Smooth muscle cell (in vitro differentiated cells): Measurements from ENCODE around the gene PPP1R26. TPM values are rescaled to one million over a fixed set of nuclear protein-coding genes. Genes with fewer than 3 reads are reported as not detected.
"Not testable (repeated sequence)": the region's sequence is repeated elsewhere in the genome, so short reads cannot be mapped to it uniquely, and the experiment has no call there.

Experiments used
- DNase-seq: peaks from one replicate; lab custom pipeline; 2025; ENCODE audit not compliant: unreplicated experiment; lab: John Stamatoyannopoulos, UW
- H2AFZ ChIP-seq: fragments of 200-600 bp; sonication (generic); 2 replicates; pipeline ENCODE4 v1.6.0; 2016; ENCODE audit warnings: antibody characterized with exemption, low read depth, mild to moderate bottlenecking
- H3F3A ChIP-seq: fragments of 200-600 bp; sonication (generic); 2 replicates; pipeline ENCODE4 v1.6.0; 2017; ENCODE audit warnings: antibody characterized with exemption, low read depth
- H3K27ac ChIP-seq: fragments of 200-600 bp; sonication (generic); 2 replicates; pipeline ENCODE4 v1.5.1; 2016; ENCODE audit warnings: low read depth, mild to moderate bottlenecking
- H3K27me3 ChIP-seq: fragments of 200-600 bp; sonication (generic); 2 replicates; pipeline ENCODE4 v1.6.1; 2016; ENCODE audit warnings: low read depth, mild to moderate bottlenecking
- H3K36me3 ChIP-seq: fragments of 200-600 bp; sonication (generic); 2 replicates; pipeline ENCODE4 v1.5.1; 2016; ENCODE audit warnings: low read depth
- H3K4me1 ChIP-seq: fragments of 200-600 bp; sonication (generic); 2 replicates; pipeline ENCODE4 v1.5.1; 2016; ENCODE audit warnings: low read depth
- H3K4me2 ChIP-seq: fragments of 200-600 bp; sonication (generic); 2 replicates; pipeline ENCODE4 v1.6.0; 2016; ENCODE audit warnings: mild to moderate bottlenecking
- H3K4me3 ChIP-seq: fragments of 200-600 bp; sonication (generic); 2 replicates; pipeline ENCODE4 v1.5.1; 2016; ENCODE audit warnings: mild to moderate bottlenecking
- H3K79me2 ChIP-seq: fragments of 200-600 bp; sonication (generic); 2 replicates; pipeline ENCODE4 v1.6.0; 2016; ENCODE audit warnings: low read depth, mild to moderate bottlenecking
- H3K9ac ChIP-seq: fragments of 200-600 bp; sonication (generic); 2 replicates; pipeline ENCODE4 v1.6.0; 2016; ENCODE audit warnings: low read depth
- H3K9me3 ChIP-seq: fragments of 200-600 bp; sonication (generic); replicated peaks from 2 replicates; pipeline ENCODE4 v1.5.1; 2016; ENCODE audit warnings: low read depth
- H4K20me1 ChIP-seq: fragments of 200-600 bp; sonication (generic); 2 replicates; pipeline ENCODE4 v1.6.0; 2016; ENCODE audit warnings: low read depth
- WGBS: methylation state at CpG from one replicate; pipeline ENCODE4 v1.1.7; 2016; ENCODE audit warnings: low lambda C conversion rate; 5-methylcytosine and 5-hydroxymethylcytosine counted together
- polyA plus RNA-seq: library from polyadenylated mRNA; unstranded; fragments of >200 nt; fragmentation: Nextera tagmentation; extraction: Ambion mirVana; gene quantifications from 2 replicates; pipeline ENCODE4 v1.2.1, GENCODE V29; 2016
- total RNA-seq: library from RNA; depleted of rRNA; stranded (reverse); fragments of >200 nt; gene quantifications from 2 replicates; pipeline ENCODE4 v1.2.3, GENCODE V29; 2014
- TF ChIP-seq, protein P1 (sequence below): fragments of 200-600 bp; sonication (generic); IDR thresholded peaks from 2 replicates; pipeline ENCODE4 v1.5.1; 2017; ENCODE audit warnings: borderline replicate concordance, mild to moderate bottlenecking, antibody characterized with exemption; ENCODE audit not compliant: insufficient read depth, poor library complexity, severe bottlenecking

PPP1R26 gene
- total and polyA plus RNA-seq, 2 experiments from 2014 or later, result 7.7 to 8.1 TPM

DNA sequence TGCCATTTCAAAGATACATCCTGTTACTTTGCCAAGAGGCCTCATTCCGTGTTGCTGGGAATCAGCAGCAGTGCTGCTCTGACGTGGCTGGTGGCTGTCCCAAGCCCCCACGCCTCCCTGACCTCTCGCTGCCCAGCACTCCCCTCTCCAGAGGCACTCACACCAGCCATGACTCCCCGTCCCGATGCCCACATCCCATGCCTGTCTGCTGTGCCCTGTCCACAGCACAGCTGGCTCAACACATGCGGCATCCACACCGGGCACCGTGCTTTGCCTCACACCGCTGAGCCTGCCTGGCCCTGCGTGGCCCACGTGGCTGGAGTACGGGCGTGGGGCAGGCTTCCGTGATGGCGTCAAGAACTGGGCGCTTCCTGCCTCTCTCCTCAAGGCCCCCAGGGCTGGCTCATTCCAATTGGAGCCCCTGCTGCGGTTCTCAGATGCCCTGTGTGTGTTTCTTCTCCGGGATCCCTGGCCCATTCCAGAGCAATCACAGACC lies 33.8 kb downstream of the PPP1R26 start:
- H3K9me3 ChIP-seq, result no peaks in the 10 kb centered on the region
- no peaks in the 10 kb centered on the region for H3K36me3 ChIP-seq
- no peaks in the 10 kb centered on the region for H3F3A ChIP-seq
- H3K4me1 ChIP-seq, result no peaks in the 10 kb centered on the region
- no peak overlapping the region for H3K4me3 ChIP-seq
- WGBS, result 94% methylated on average over 19 of the region's 19 CpGs
- no peaks in the 10 kb centered on the region for H3K79me2 ChIP-seq
- TF ChIP-seq, protein P1, sequence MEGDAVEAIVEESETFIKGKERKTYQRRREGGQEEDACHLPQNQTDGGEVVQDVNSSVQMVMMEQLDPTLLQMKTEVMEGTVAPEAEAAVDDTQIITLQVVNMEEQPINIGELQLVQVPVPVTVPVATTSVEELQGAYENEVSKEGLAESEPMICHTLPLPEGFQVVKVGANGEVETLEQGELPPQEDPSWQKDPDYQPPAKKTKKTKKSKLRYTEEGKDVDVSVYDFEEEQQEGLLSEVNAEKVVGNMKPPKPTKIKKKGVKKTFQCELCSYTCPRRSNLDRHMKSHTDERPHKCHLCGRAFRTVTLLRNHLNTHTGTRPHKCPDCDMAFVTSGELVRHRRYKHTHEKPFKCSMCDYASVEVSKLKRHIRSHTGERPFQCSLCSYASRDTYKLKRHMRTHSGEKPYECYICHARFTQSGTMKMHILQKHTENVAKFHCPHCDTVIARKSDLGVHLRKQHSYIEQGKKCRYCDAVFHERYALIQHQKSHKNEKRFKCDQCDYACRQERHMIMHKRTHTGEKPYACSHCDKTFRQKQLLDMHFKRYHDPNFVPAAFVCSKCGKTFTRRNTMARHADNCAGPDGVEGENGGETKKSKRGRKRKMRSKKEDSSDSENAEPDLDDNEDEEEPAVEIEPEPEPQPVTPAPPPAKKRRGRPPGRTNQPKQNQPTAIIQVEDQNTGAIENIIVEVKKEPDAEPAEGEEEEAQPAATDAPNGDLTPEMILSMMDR, result no peak
- no peak overlapping the region for H2AFZ ChIP-seq
- no peak for DNase-seq
- H3K9ac ChIP-seq, result no peak overlapping the region
- no peak overlapping the region for H3K27ac ChIP-seq
- no peak overlapping the region for H3K4me2 ChIP-seq
- no peaks in the 10 kb centered on the region for H4K20me1 ChIP-seq
- H3K27me3 ChIP-seq, result no peaks in the 10 kb centered on the region

DNA sequence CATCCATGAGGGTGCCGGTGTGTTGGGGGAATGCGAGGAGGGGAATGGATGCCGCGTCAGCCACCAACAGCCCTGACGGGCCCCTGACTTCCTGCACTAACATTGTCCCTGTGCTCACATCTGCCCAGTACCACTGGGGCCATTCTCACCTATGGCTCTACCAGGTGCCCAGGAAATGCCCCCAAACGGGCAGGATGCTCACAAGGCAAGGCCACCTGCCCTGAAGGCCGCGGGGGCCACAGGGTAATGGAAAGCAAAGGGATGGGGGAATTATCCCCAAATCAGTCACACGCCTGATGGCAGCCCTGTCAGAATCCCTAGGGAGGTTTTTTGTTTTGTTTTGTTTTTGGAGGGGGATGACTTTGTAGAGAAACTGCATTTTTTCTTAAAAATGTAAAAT lies 34.3 kb downstream of the PPP1R26 start:
- H3K4me3 ChIP-seq, H3K4me1 ChIP-seq, H3K9me3 ChIP-seq, H2AFZ ChIP-seq, H3K36me3 ChIP-seq, H4K20me1 ChIP-seq, H3K79me2 ChIP-seq, H3K27me3 ChIP-seq, H3K4me2 ChIP-seq, H3F3A ChIP-seq, H3K9ac ChIP-seq, H3K27ac ChIP-seq, DNase-seq: not testable (repeated sequence)
- 95% methylated on average over 5 of the region's 9 CpGs for WGBS

DNA sequence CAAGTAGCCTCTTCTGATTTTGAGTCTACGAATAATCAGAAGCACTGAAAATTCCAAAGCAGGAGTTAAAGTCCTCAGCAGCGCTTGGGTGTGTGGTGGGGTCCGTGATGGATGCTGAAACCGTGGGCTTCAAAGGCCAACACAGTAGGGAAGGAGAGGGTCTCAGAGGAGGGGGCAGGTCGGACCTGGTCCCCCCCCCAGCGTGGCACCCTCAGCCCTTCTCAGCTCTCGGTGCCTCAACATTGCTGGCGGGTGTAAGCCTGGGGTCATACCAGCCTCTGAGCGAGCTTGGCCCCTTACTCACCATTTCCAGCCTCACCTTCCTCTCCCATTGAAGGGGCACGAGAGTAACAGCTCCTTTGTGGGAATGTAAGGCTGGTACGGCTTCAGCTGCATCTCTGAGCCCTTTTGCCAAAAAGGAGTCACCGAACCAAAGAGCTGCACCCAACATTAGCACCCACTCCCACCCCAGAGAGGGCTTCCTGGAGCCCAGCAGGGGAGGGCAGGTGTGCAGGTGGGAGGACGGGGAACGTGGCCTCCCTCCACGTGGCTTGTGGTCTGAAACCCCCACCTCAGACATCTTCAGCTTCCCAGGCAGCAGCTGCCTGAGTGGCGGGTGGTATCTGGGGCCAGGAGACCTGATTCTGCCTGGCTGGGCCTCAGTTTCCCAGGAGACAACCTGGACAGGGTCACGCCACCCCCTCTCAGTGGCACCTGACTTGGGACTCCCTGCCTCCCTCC lies 34.9 kb downstream of the PPP1R26 start:
- Histone ChIP-seq H3K79me2 (no peaks in the 10 kb centered on the region), H3K9ac (no peak overlapping the region), H3K9me3 (no peaks in the 10 kb centered on the region), H3K27ac (no peak overlapping the region), H2AFZ (no peak overlapping the region), H3K4me2 (no peak overlapping the region), H3K36me3 (no peaks in the 10 kb centered on the region), H3K4me3 (no peak overlapping the region), H3F3A (no peaks in the 10 kb centered on the region), H3K27me3 (no peaks in the 10 kb centered on the region), H4K20me1 (no peaks in the 10 kb centered on the region), H3K4me1 (no peaks in the 10 kb centered on the region)
- 95% methylated on average over 17 of the region's 17 CpGs for WGBS
- no peak for DNase-seq
- TF ChIP-seq, protein P1, result no peak

DNA sequence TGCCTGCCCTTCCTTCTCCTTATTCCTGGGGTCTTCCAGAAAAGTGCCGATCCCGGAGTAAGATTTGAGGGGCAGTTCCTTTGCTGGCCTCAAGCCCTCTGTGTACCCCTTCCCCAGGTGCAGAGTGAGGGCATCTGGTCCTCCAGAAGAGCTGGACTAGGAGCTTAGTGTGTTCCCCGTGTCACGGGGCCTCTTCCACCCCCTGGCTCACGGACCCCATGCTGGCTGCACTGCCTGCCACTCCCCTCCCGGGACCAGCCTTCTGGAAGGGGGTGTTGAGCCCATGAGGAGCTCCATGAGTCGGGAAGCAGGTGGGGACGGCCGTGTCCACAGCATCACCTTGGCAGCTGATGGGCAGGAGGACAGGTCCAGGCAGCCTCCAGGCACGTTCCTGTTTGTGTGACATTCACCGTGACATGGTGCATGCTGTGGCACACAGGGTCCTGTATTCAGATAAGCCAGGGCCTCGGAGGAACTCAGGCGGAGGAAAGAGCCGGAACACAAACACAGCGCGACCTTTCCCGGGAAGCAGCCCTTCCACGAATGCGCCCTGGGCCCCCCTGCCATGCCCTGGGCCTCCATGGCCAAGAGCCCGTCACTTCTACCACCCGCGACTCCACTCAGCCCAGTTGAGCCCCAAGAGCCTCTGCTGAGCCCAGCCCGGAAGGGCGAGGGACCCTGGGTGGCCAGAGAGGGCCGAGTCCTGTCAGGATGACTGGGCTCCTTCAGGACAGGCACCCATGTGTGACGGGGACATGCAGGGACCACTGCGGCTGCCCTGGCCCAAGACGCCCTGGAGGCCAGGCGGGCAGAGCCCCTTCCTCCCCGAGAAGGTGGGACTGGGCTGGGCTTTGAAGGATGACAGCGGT lies 35.7 kb downstream of the PPP1R26 start:
- no peaks in the 10 kb centered on the region for H4K20me1 ChIP-seq
- no peaks in the 10 kb centered on the region for H3K4me1 ChIP-seq
- 94% methylated on average over 30 of the region's 31 CpGs for WGBS
- DNase-seq, result no peak
- H3K9me3 ChIP-seq, result no peaks in the 10 kb centered on the region
- no peak overlapping the region for H2AFZ ChIP-seq
- H3K27ac ChIP-seq, result no peak overlapping the region
- TF ChIP-seq, protein P1, result no peak
- no peak overlapping the region for H3K4me3 ChIP-seq
- no peaks in the 10 kb centered on the region for H3K27me3 ChIP-seq
- no peaks in the 10 kb centered on the region for H3K79me2 ChIP-seq
- H3K36me3 ChIP-seq, result no peaks in the 10 kb centered on the region
- no peaks in the 10 kb centered on the region for H3F3A ChIP-seq
- H3K4me2 ChIP-seq, result no peak overlapping the region
- no peak overlapping the region for H3K9ac ChIP-seq
